SK-N-SH (cell line): Measurements from ENCODE around the gene ZNF184. TPM values are rescaled to one million over a fixed set of nuclear protein-coding genes. Genes with fewer than 3 reads are reported as not detected.
A peak's percentile ranks its signal among the peaks of the same experiment; 100 is the strongest.

ENCODE experiments used
- CTCF ChIA-PET: fragments of 300-600, 350-600 bp; formaldehyde crosslinking; extraction: SDS; loops from one replicate; lab custom pipeline; 2021; lab: Yijun Ruan, JAX
- POLR2A ChIA-PET: fragments of 350-600 bp; sonication (Branson Sonifier 250); formaldehyde crosslinking; extraction: SDS; loops from one replicate; lab custom pipeline; 2020; ENCODE audit warnings: antibody characterized with exemption, inconsistent platforms; lab: Yijun Ruan, JAX
- DNase-seq: peaks from one replicate; pipeline ENCODE4 v3.0.0; 2012
- H2AFZ ChIP-seq: fragments of 200-600 bp; sonication (generic); 2 replicates; pipeline ENCODE4 v1.8.1; 2016; ENCODE audit warnings: antibody characterized with exemption, mild to moderate bottlenecking, low read depth
- H3F3A ChIP-seq: fragments of 200-600 bp; sonication (generic); replicated peaks from 2 replicates; pipeline ENCODE3; 2016; ENCODE audit warnings: antibody characterized with exemption, mild to moderate bottlenecking; ENCODE audit not compliant: insufficient read depth
- H3K27ac ChIP-seq, 2 experiments: fragments of 200-500 bp in 1 of 2; fragments of 200-600 bp in 1 of 2; sonication (Bioruptor generic) in 1 of 2; sonication (generic), shearing (Covaris generic) in 1 of 2; 2 replicates each; pipeline versions ENCODE4 v1.5.1 to v1.6.1; 2014 to 2016; ENCODE audit warnings: low read depth in 2 of 2, inconsistent platforms in 1 of 2, low read length in 1 of 2, mild to moderate bottlenecking in 1 of 2, mixed read lengths in 1 of 2
- H3K27me3 ChIP-seq: fragments of 200-600 bp; sonication (generic), shearing (Covaris generic); 2 replicates; pipeline ENCODE4 v1.6.1; 2016; ENCODE audit warnings: mixed run types; ENCODE audit not compliant: insufficient read depth
- H3K36me3 ChIP-seq, 2 experiments: fragments of 200-500 bp in 1 of 2; fragments of 200-600 bp in 1 of 2; sonication (Bioruptor generic) in 1 of 2; sonication (generic) in 1 of 2; replicated peaks in 1 of 2; 2 replicates each; pipeline versions ENCODE3 to v1.5.1; 2014 to 2016; ENCODE audit warnings: low read length in 1 of 2, mild to moderate bottlenecking in 1 of 2; ENCODE audit not compliant: insufficient read depth in 2 of 2, control insufficient read depth in 1 of 2
- H3K4me1 ChIP-seq, 2 experiments: fragments of 200-500 bp in 1 of 2; fragments of 200-600 bp in 1 of 2; sonication (Bioruptor generic) in 1 of 2; sonication (generic), shearing (Covaris generic) in 1 of 2; 2 replicates each; pipeline versions ENCODE4 v1.5.1 to v1.6.1; 2014 to 2016; ENCODE audit warnings: low read depth in 1 of 2, low read length in 1 of 2, mixed run types in 1 of 2; ENCODE audit not compliant: insufficient read depth in 2 of 2, control insufficient read depth in 1 of 2
- H3K4me2 ChIP-seq: fragments of 200-600 bp; sonication (generic), shearing (Covaris generic); 2 replicates; pipeline ENCODE4 v1.6.1; 2017; ENCODE audit warnings: mixed run types
- H3K4me3 ChIP-seq, 2 experiments: fragments of 200-500 bp in 1 of 2; fragments of 200-600 bp in 1 of 2; sonication (Bioruptor generic) in 1 of 2; sonication (generic), shearing (Covaris generic) in 1 of 2; 2 replicates each; pipeline versions ENCODE4 v1.5.1 to v1.8.1; 2014 to 2016; ENCODE audit warnings: low read depth in 2 of 2, inconsistent platforms in 1 of 2, low read length in 1 of 2, mild to moderate bottlenecking in 1 of 2, mixed read lengths in 1 of 2, moderate library complexity in 1 of 2
- H3K79me2 ChIP-seq: fragments of 200-600 bp; sonication (generic); 2 replicates; pipeline ENCODE4 v1.8.1; 2017; ENCODE audit warnings: mild to moderate bottlenecking; ENCODE audit not compliant: insufficient read depth
- H3K9ac ChIP-seq: fragments of 200-600 bp; sonication (generic); 2 replicates; pipeline ENCODE4 v1.6.1; 2017; ENCODE audit warnings: mixed run types
- H3K9me2 ChIP-seq: fragments of 200-600 bp; sonication (generic); 2 replicates; pipeline ENCODE4 v1.6.1; 2017; ENCODE audit warnings: mixed run types
- H3K9me3 ChIP-seq: fragments of 200-600 bp; sonication (generic); 2 replicates; pipeline ENCODE4 v1.6.1; 2017; ENCODE audit warnings: mixed run types, mild to moderate bottlenecking, moderate library complexity
- H4K20me1 ChIP-seq: fragments of 200-600 bp; sonication (generic); 2 replicates; pipeline ENCODE4 v1.6.1; 2017; ENCODE audit warnings: mild to moderate bottlenecking, mixed run types; ENCODE audit not compliant: insufficient read depth
- CHD2 ChIP-seq: fragments of 150-350 bp; IDR thresholded peaks from 2 replicates; pipeline ENCODE4 v1.6.1; 2018; ENCODE audit warnings: low read length; ENCODE audit not compliant: partially characterized antibody
- CTCF ChIP-seq: fragments of 200-600 bp; sonication (generic); IDR thresholded peaks from 2 replicates; pipeline ENCODE4 v1.6.1; 2017; ENCODE audit warnings: antibody characterized with exemption, mild to moderate bottlenecking, moderate library complexity
- ELF1 ChIP-seq: IDR thresholded peaks from 2 replicates; pipeline ENCODE4 v1.4.0; 2012
- EP300 ChIP-seq, 2 experiments: IDR thresholded peaks; 2 replicates each; pipeline versions ENCODE4 v1.4.0 to v1.6.1; 2012; ENCODE audit warnings: borderline replicate concordance in 1 of 2, low read depth in 1 of 2, low read length in 1 of 2
- GATA2 ChIP-seq: sonication (generic); formaldehyde crosslinking; IDR thresholded peaks from 2 replicates; pipeline ENCODE4 v1.5.0; 2020; ENCODE audit warnings: mild to moderate bottlenecking, missing genetic modification reagents
- IRF3 ChIP-seq: fragments of 150-350 bp; IDR thresholded peaks from 2 replicates; pipeline ENCODE4 v1.6.1; 2016; ENCODE audit warnings: mild to moderate bottlenecking, low read depth, low read length
- JUND ChIP-seq: IDR thresholded peaks from 2 replicates; pipeline ENCODE4 v1.4.0; 2012
- NRF1 ChIP-seq: IDR thresholded peaks from 2 replicates; pipeline ENCODE4 v1.6.1; 2012; ENCODE audit warnings: low read depth, mild to moderate bottlenecking, low read length
- PBX3 ChIP-seq: IDR thresholded peaks from 2 replicates; pipeline ENCODE4; 2012
- RAD21 ChIP-seq: IDR thresholded peaks from 2 replicates; pipeline ENCODE4 v1.6.1; 2012; ENCODE audit warnings: mild to moderate bottlenecking, low read length
- RCOR1 ChIP-seq: fragments of 150-350 bp; IDR thresholded peaks from 2 replicates; pipeline ENCODE4 v1.6.1; 2017; ENCODE audit warnings: antibody characterized with exemption, low read length
- RXRA ChIP-seq: IDR thresholded peaks from 2 replicates; pipeline ENCODE4 v1.4.0; 2012; ENCODE audit warnings: low read depth, mild to moderate bottlenecking, borderline replicate concordance
- USF1 ChIP-seq: IDR thresholded peaks from 2 replicates; pipeline ENCODE4 v1.4.0; 2012; ENCODE audit warnings: low read depth, borderline replicate concordance
- USF2 ChIP-seq: fragments of 150-350 bp; IDR thresholded peaks from 2 replicates; pipeline ENCODE4 v1.6.1; 2017; ENCODE audit warnings: antibody characterized with exemption, low read length, low read depth, borderline replicate concordance
- WGBS: methylation state at CpG from one replicate; pipeline ENCODE4 v1.1.6; 2017; ENCODE audit warnings: low lambda C conversion rate; 5-methylcytosine and 5-hydroxymethylcytosine counted together
- polyA plus RNA-seq, 3 experiments: library from polyadenylated mRNA; depleted of rRNA; stranded (reverse); fragments of >200 nt; gene quantifications; 2 replicates each; pipeline ENCODE4 v1.2.3, GENCODE V29; 2012

ZNF184 gene
- polyA plus RNA-seq, 1 of the 3 experiments (the other 2 are of a cell fraction): 1.6 TPM

- POLR2A ChIA-PET: interaction anchor here (1.6 kb wide), 1 partner anchor 367 kb away, joined by 3 read pairs; a partner anchor contains a TSS
- Histone ChIP-seq H3K4me3 (peak overlapping the region; percentile 75 to 83), H3K79me2 (peaks cover 26% of the 10 kb centered on the region), H4K20me1 (no peaks in the 10 kb centered on the region), H3K4me1 (peaks cover 0 to 8% of the 10 kb centered on the region in 2 experiments; a peak in 3 of 4 replicates)
- peak; percentile 12; the same call in 1 of the 2 replicates for TF ChIP-seq PBX3
- no peak for TF ChIP-seq ELF1
- no peak for TF ChIP-seq GATA2 (CRISPR knock-in tag)
- no peak for TF ChIP-seq CHD2
- TF ChIP-seq, all 33 proteins: peak for 1
- Histone ChIP-seq H3F3A (peaks cover 5% of the 10 kb centered on the region), H3K9ac (peak overlapping the region; percentile 77; the same call in 1 of the 2 replicates), H2AFZ (peak overlapping the region; percentile 88), H3K27me3 (no peaks in the 10 kb centered on the region), H3K36me3 (peaks cover 20 to 40% of the 10 kb centered on the region in 2 experiments), H3K4me2 (peak overlapping the region; percentile 89), H3K27ac (peak overlapping the region; percentile 80 to 93; a peak in 3 of 4 replicates), H3K9me3 (no peaks in the 10 kb centered on the region; the same call in 1 of the 2 replicates), H3K9me2 (no peaks in the 10 kb centered on the region)
- WGBS: 25% methylated on average over 6 of the region's 6 CpGs
- CTCF ChIA-PET: interaction anchor here (1.3 to 1.5 kb wide), 2 partner anchors 14 to 281 kb away, joined by 4 read pairs; no protein-coding TSS in a partner anchor
- no peak for DNase-seq
These were observed 1.4 kb downstream of the ZNF184 start for GRCh38 chr6:27471365-27472115.

GRCh38 chr6:27470023-27470422, 2.9 kb downstream of the ZNF184 start:
- H3K27ac ChIP-seq: no peak overlapping the region
- no peaks in the 10 kb centered on the region for H4K20me1 ChIP-seq
- WGBS: 62% methylated on average over 2 of the region's 2 CpGs
- ChIA-PET CTCF (interaction anchor here (1.0 kb wide), 1 partner anchor 48 kb away, joined by 3 read pairs; no protein-coding TSS in a partner anchor), POLR2A (no interaction called here)
- peaks cover 0 to 8% of the 10 kb centered on the region in 2 experiments; a peak in 3 of 4 replicates for H3K4me1 ChIP-seq
- H2AFZ ChIP-seq: no peak overlapping the region
- H3K36me3 ChIP-seq: peaks cover 28 to 42% of the 10 kb centered on the region in 2 experiments
- no peak for DNase-seq
- H3K4me3 ChIP-seq: no peak overlapping the region
- no peaks in the 10 kb centered on the region for H3K27me3 ChIP-seq
- H3K9me2 ChIP-seq: no peaks in the 10 kb centered on the region
- no peaks in the 10 kb centered on the region; the same call in 1 of the 2 replicates for H3K9me3 ChIP-seq
- peaks cover 26% of the 10 kb centered on the region for H3K79me2 ChIP-seq
- no peak overlapping the region for H3K9ac ChIP-seq
- H3F3A ChIP-seq: peaks cover 8% of the 10 kb centered on the region
- H3K4me2 ChIP-seq: peak overlapping the region; percentile 89; the same call in 1 of the 2 replicates
- TF ChIP-seq USF2: no peak
- no peak for TF ChIP-seq RCOR1
- TF ChIP-seq EP300 (IDR thresholded peaks at IDR 0.05; ENCODE audit: borderline replicate concordance in 1 of 2, low read depth in 1 of 2, low read length in 1 of 2): no peak
- no peak for TF ChIP-seq RXRA
- no peak for TF ChIP-seq IRF3
- TF ChIP-seq NRF1: no peak
- TF ChIP-seq JUND: no peak
- no peak for TF ChIP-seq USF1
- TF ChIP-seq CTCF: no peak
- no peak for TF ChIP-seq CHD2
- TF ChIP-seq RAD21: no peak
